Measurements from ENCODE around the gene CRISPLD2. TPM values are rescaled to one million over a fixed set of nuclear protein-coding genes. Genes with fewer than 3 reads are reported as not detected.

CRISPLD2 gene
- total RNA-seq, 3 donors from 2014 or later (not counting 1 experiment from before 2014, with no cell fraction given): 0.86 to 6.3 TPM; not detected in 1

- H3K4me1 Mint-ChIP-seq: no peaks in the 10 kb centered on the region
- H3K36me3 Mint-ChIP-seq: no peaks in the 10 kb centered on the region
- no peak overlapping the region for H3K4me3 Mint-ChIP-seq
- ATAC-seq (no peak), DNase-seq (no peak)
- Histone ChIP-seq H3K9me3 (ENCODE audit: control insufficient read depth, insufficient read depth, low read length) (no peaks in the 10 kb centered on the region), H3K36me3 (ENCODE audit: control insufficient read depth, insufficient read depth, low read length) (no peaks in the 10 kb centered on the region), H3K4me1 (ENCODE audit: control insufficient read depth, insufficient read depth, low read length) (no peaks in the 10 kb centered on the region), H3K27me3 (ENCODE audit: control insufficient read depth, insufficient read depth, low read length) (no peaks in the 10 kb centered on the region), H3K4me3 (ENCODE audit: low read length) (no peak overlapping the region), H3K27ac (ENCODE audit: low read length) (no peak overlapping the region)
- no peak overlapping the region for H3K27ac Mint-ChIP-seq
- no peak for TF ChIP-seq CTCF (IDR thresholded peaks at IDR 0.05)
- intact Hi-C loops (cut with micrococcal nuclease): no loop called here
- no peaks in the 10 kb centered on the region for H3K9me3 Mint-ChIP-seq
- WGBS (ENCODE audit: insufficient coverage): 85% methylated on average over 12 of the region's 12 CpGs
- H3K27me3 Mint-ChIP-seq (ENCODE audit: low read depth in 2 of 2): peaks cover 12 to 15% of the 10 kb centered on the region in 2 donors
These were observed 17.2 kb downstream of the CRISPLD2 start for GRCh38 chr16:84836967-84837366.

GRCh38 chr16:84838383-84838948, 18.7 kb downstream of the CRISPLD2 start:
- Histone ChIP-seq H3K36me3 (ENCODE audit: control insufficient read depth, insufficient read depth, low read length) (no peaks in the 10 kb centered on the region), H3K9me3 (ENCODE audit: control insufficient read depth, insufficient read depth, low read length) (no peaks in the 10 kb centered on the region), H3K27me3 (ENCODE audit: control insufficient read depth, insufficient read depth, low read length) (no peaks in the 10 kb centered on the region), H3K4me1 (ENCODE audit: control insufficient read depth, insufficient read depth, low read length) (no peaks in the 10 kb centered on the region), H3K4me3 (ENCODE audit: low read length) (no peak overlapping the region), H3K27ac (ENCODE audit: low read length) (no peak overlapping the region)
- DNase-seq (no peak), ATAC-seq (no peak)
- no peak for TF ChIP-seq CTCF (IDR thresholded peaks at IDR 0.05)
- intact Hi-C loops (cut with micrococcal nuclease): no loop called here
- WGBS (ENCODE audit: insufficient coverage): 78% methylated on average over 19 of the region's 19 CpGs
- no peaks in the 10 kb centered on the region for H3K9me3 Mint-ChIP-seq
- H3K4me3 Mint-ChIP-seq: no peak overlapping the region
- H3K27me3 Mint-ChIP-seq (ENCODE audit: low read depth in 2 of 2): peaks cover 21 to 26% of the 10 kb centered on the region in 2 donors
- no peak overlapping the region for H3K27ac Mint-ChIP-seq
- no peaks in the 10 kb centered on the region for H3K4me1 Mint-ChIP-seq
- H3K36me3 Mint-ChIP-seq: no peaks in the 10 kb centered on the region

- peaks cover 21 to 31% of the 10 kb centered on the region in 2 donors for H3K27me3 Mint-ChIP-seq (ENCODE audit: low read depth in 2 of 2)
- Histone ChIP-seq H3K4me3 (ENCODE audit: low read length) (no peak overlapping the region), H3K27me3 (ENCODE audit: control insufficient read depth, insufficient read depth, low read length) (no peaks in the 10 kb centered on the region), H3K36me3 (ENCODE audit: control insufficient read depth, insufficient read depth, low read length) (no peaks in the 10 kb centered on the region), H3K4me1 (ENCODE audit: control insufficient read depth, insufficient read depth, low read length) (no peaks in the 10 kb centered on the region), H3K27ac (ENCODE audit: low read length) (no peak overlapping the region), H3K9me3 (ENCODE audit: control insufficient read depth, insufficient read depth, low read length) (no peaks in the 10 kb centered on the region)
- no peaks in the 10 kb centered on the region for H3K4me1 Mint-ChIP-seq
- H3K9me3 Mint-ChIP-seq: no peaks in the 10 kb centered on the region
- DNase-seq (no peak), ATAC-seq (no peak)
- H3K27ac Mint-ChIP-seq: no peak overlapping the region
- intact Hi-C loops (cut with micrococcal nuclease): no loop called here
- WGBS (ENCODE audit: insufficient coverage): 70% methylated on average over 7 of the region's 7 CpGs
- no peaks in the 10 kb centered on the region for H3K36me3 Mint-ChIP-seq
- no peak for TF ChIP-seq CTCF (IDR thresholded peaks at IDR 0.05)
- H3K4me3 Mint-ChIP-seq: no peak overlapping the region
These were observed 19.3 kb downstream of the CRISPLD2 start for GRCh38 chr16:84839054-84839453.

- ATAC-seq: no peak
- Mint-ChIP-seq H3K4me1 (no peaks in the 10 kb centered on the region), H3K4me3 (no peak overlapping the region), H3K9me3 (no peaks in the 10 kb centered on the region), H3K36me3 (no peaks in the 10 kb centered on the region), H3K27ac (no peak overlapping the region), H3K27me3 (ENCODE audit: low read depth in 2 of 2) (peaks cover 24 to 40% of the 10 kb centered on the region in 2 donors)
- no peaks in the 10 kb centered on the region for H3K27me3 ChIP-seq (ENCODE audit: control insufficient read depth, insufficient read depth, low read length)
- 56% methylated on average over 7 of the region's 7 CpGs for WGBS (ENCODE audit: insufficient coverage)
- no peak for TF ChIP-seq CTCF (IDR thresholded peaks at IDR 0.05)
- no peak for DNase-seq
- no peaks in the 10 kb centered on the region for H3K4me1 ChIP-seq (ENCODE audit: control insufficient read depth, insufficient read depth, low read length)
- no peaks in the 10 kb centered on the region for H3K9me3 ChIP-seq (ENCODE audit: control insufficient read depth, insufficient read depth, low read length)
- intact Hi-C loops (cut with micrococcal nuclease): no loop called here
- H3K27ac ChIP-seq (ENCODE audit: low read length): no peak overlapping the region
- no peak overlapping the region for H3K4me3 ChIP-seq (ENCODE audit: low read length)
- no peaks in the 10 kb centered on the region for H3K36me3 ChIP-seq (ENCODE audit: control insufficient read depth, insufficient read depth, low read length)
These were observed 20.2 kb downstream of the CRISPLD2 start for GRCh38 chr16:84839956-84840355.

Data from natural killer cell (primary cell).